Endothelial cell (in vitro differentiated cells): Measurements from ENCODE around the gene WDR59. TPM values are rescaled to one million over a fixed set of nuclear protein-coding genes. Genes with fewer than 3 reads are reported as not detected.

ENCODE experiments used
- DNase-seq: peaks from one replicate; pipeline ENCODE4 v3.0.0; 2021; ENCODE audit warnings: low spot score
- H3K27ac Mint-ChIP-seq: one replicate; pipeline ENCODE4 v1.8.0; 2021; ENCODE audit warnings: mixed read lengths, inconsistent platforms; ENCODE audit not compliant: unreplicated experiment
- H3K27me3 Mint-ChIP-seq: one replicate; pipeline ENCODE4 v1.8.0; 2021; ENCODE audit warnings: mild to moderate bottlenecking, moderate library complexity, mixed read lengths, inconsistent platforms; ENCODE audit not compliant: unreplicated experiment
- H3K36me3 Mint-ChIP-seq: one replicate; pipeline ENCODE4 v1.8.0; 2021; ENCODE audit warnings: mild to moderate bottlenecking, low read depth, mixed read lengths, inconsistent platforms; ENCODE audit not compliant: unreplicated experiment
- H3K4me1 Mint-ChIP-seq: one replicate; pipeline ENCODE4 v1.8.0; 2021; ENCODE audit warnings: mild to moderate bottlenecking, mixed read lengths, inconsistent platforms; ENCODE audit not compliant: unreplicated experiment
- H3K4me3 Mint-ChIP-seq: one replicate; pipeline ENCODE4 v1.8.0; 2021; ENCODE audit warnings: mild to moderate bottlenecking, mixed read lengths, inconsistent platforms; ENCODE audit not compliant: unreplicated experiment
- H3K9me3 Mint-ChIP-seq: one replicate; pipeline ENCODE4 v1.8.0; 2021; ENCODE audit warnings: mixed read lengths, inconsistent platforms; ENCODE audit not compliant: unreplicated experiment
- CTCF ChIP-seq: fragments of 200-600 bp; sonication (generic); IDR thresholded peaks from one replicate; pipeline ENCODE4 v1.5.0; 2021; ENCODE audit warnings: antibody characterized with exemption; ENCODE audit not compliant: unreplicated experiment
- total RNA-seq: library from RNA; stranded (reverse); fragmentation: NEBNext Ultra II Directional; extraction: Animal tissue kit (Norgen Biotek cat#: 25700); gene quantifications from one replicate; pipeline ENCODE4 v1.2.1, GENCODE V29; 2021; ENCODE audit not compliant: unreplicated experiment

The WDR59 gene
- total RNA-seq, 1 donor from 2014 or later, result 107 TPM

GRCh38 chr16:74984194-74984528 is 762 bp downstream of the WDR59 start:
- Mint-ChIP-seq H3K4me1 (no peaks in the 10 kb centered on the region), H3K4me3 (peak overlapping the region; percentile 96), H3K27ac (no peak overlapping the region), H3K9me3 (no peaks in the 10 kb centered on the region), H3K36me3 (no peaks in the 10 kb centered on the region), H3K27me3 (peaks cover 3% of the 10 kb centered on the region)
- no peak for TF ChIP-seq CTCF
- no peak for DNase-seq

GRCh38 chr16:74982256-74982655 is 2.7 kb downstream of the WDR59 start:
- Mint-ChIP-seq H3K4me3 (no peak overlapping the region), H3K36me3 (peaks cover 13% of the 10 kb centered on the region), H3K27me3 (peaks cover 3% of the 10 kb centered on the region), H3K4me1 (no peaks in the 10 kb centered on the region), H3K9me3 (no peaks in the 10 kb centered on the region), H3K27ac (no peak overlapping the region)
- no peak for TF ChIP-seq CTCF
- no peak for DNase-seq

- Mint-ChIP-seq H3K27me3 (no peaks in the 10 kb centered on the region), H3K9me3 (no peaks in the 10 kb centered on the region), H3K27ac (no peak overlapping the region), H3K4me3 (no peak overlapping the region), H3K36me3 (peaks cover 17% of the 10 kb centered on the region), H3K4me1 (no peaks in the 10 kb centered on the region)
- no peak for DNase-seq
- no peak for TF ChIP-seq CTCF
Observed at GRCh38 chr16:74975591-74975990, 9.3 kb downstream of the WDR59 start.

GRCh38 chr16:74973304-74973703 is 11.6 kb downstream of the WDR59 start:
- H3K4me3 Mint-ChIP-seq, result no peak overlapping the region
- no peak for DNase-seq
- no peaks in the 10 kb centered on the region for H3K27me3 Mint-ChIP-seq

GRCh38 chr16:74954763-74955162 is 30.2 kb downstream of the WDR59 start:
- no peak overlapping the region for H3K27ac Mint-ChIP-seq
- no peak overlapping the region for H3K4me3 Mint-ChIP-seq
- peaks cover 35% of the 10 kb centered on the region for H3K36me3 Mint-ChIP-seq
- no peaks in the 10 kb centered on the region for H3K27me3 Mint-ChIP-seq
- H3K4me1 Mint-ChIP-seq, result no peaks in the 10 kb centered on the region
- no peak for TF ChIP-seq CTCF
- H3K9me3 Mint-ChIP-seq, result no peaks in the 10 kb centered on the region
- no peak for DNase-seq

More at GRCh38 chr16:74973304-74973703, 11.6 kb downstream of the WDR59 start:
- no peak for TF ChIP-seq CTCF
- Mint-ChIP-seq H3K27ac (no peak overlapping the region), H3K9me3 (no peaks in the 10 kb centered on the region), H3K4me1 (no peaks in the 10 kb centered on the region), H3K36me3 (peaks cover 11% of the 10 kb centered on the region)
